Measurements from ENCODE around the gene NMT1. TPM values are rescaled to one million over a fixed set of nuclear protein-coding genes. Genes with fewer than 3 reads are reported as not detected.

Gene NMT1
- total and polyA plus RNA-seq, 2 experiments from 2014 or later, result 71.2 to 126 TPM

DNA sequence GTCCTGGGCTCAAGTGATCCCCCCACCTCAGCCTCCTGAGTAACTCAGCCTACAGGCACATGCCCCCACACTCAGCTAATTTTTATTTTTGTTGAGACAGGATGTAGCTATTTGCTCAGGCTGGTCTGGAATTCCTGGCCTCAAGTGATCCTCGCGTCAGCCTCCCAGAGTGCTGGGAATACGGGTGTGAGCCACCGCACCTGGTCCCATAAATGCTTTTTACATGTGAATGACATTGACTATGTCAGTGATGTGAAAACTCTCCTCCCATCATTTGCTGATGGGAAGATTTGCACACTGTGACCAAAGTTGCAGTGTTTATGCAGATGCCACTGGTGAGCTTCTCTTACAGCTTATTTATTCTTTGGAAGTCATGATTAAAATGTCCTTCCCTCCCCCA, 56.2 kb downstream of the NMT1 start:
- no peaks in the 10 kb centered on the region for H3K36me3 ChIP-seq (replicated peaks; ENCODE audit: insufficient read depth, low read depth)
- no peak overlapping the region for H3K27ac ChIP-seq
- DNase-seq (ENCODE audit: low spot score), result no peak
- H3K9me2 ChIP-seq (replicated peaks; ENCODE audit: insufficient read depth), result no peaks in the 10 kb centered on the region
- H4K20me1 ChIP-seq (ENCODE audit: insufficient read depth, poor library complexity, severe bottlenecking), result no peaks in the 10 kb centered on the region
- H3K4me3 ChIP-seq, result no peak overlapping the region
- WGBS (ENCODE audit: low lambda C conversion rate, missing lambda C conversion rate), result 92% methylated on average over 4 of the region's 4 CpGs
- H3K79me2 ChIP-seq, result peaks cover 5% of the 10 kb centered on the region
- H3K4me2 ChIP-seq, result no peak overlapping the region
- no peak overlapping the region for H2AFZ ChIP-seq
- no peaks in the 10 kb centered on the region for H3K27me3 ChIP-seq
- H3K9me3 ChIP-seq (ENCODE audit: low read depth), result no peaks in the 10 kb centered on the region
- TF ChIP-seq EZH2phosphoT487 (IDR thresholded peaks at IDR 0.05; ENCODE audit: low read depth, severe bottlenecking, unreplicated experiment), result no peak
- H3K4me1 ChIP-seq (ENCODE audit: insufficient read depth), result peaks cover 1% of the 10 kb centered on the region

- Histone ChIP-seq H3K27ac (no peak overlapping the region), H3K4me2 (no peak overlapping the region), H3K36me3 (replicated peaks; ENCODE audit: insufficient read depth, low read depth) (no peaks in the 10 kb centered on the region), H3K4me3 (no peak overlapping the region), H3K27me3 (no peaks in the 10 kb centered on the region), H4K20me1 (ENCODE audit: insufficient read depth, poor library complexity, severe bottlenecking) (no peaks in the 10 kb centered on the region), H3K4me1 (ENCODE audit: insufficient read depth) (peaks cover 8% of the 10 kb centered on the region), H2AFZ (no peak overlapping the region), H3K9me3 (ENCODE audit: low read depth) (no peaks in the 10 kb centered on the region), H3K9me2 (replicated peaks; ENCODE audit: insufficient read depth) (no peaks in the 10 kb centered on the region), H3K79me2 (peaks cover 10% of the 10 kb centered on the region)
- WGBS (ENCODE audit: low lambda C conversion rate, missing lambda C conversion rate), result 96% methylated on average over 20 of the region's 20 CpGs
- DNase-seq (ENCODE audit: low spot score), result no peak
- TF ChIP-seq EZH2 (IDR thresholded peaks at IDR 0.05; ENCODE audit: borderline replicate concordance) (no peak), EZH2phosphoT487 (IDR thresholded peaks at IDR 0.05; ENCODE audit: low read depth, severe bottlenecking, unreplicated experiment) (no peak)
- TF ChIP-seq, protein P1, sequence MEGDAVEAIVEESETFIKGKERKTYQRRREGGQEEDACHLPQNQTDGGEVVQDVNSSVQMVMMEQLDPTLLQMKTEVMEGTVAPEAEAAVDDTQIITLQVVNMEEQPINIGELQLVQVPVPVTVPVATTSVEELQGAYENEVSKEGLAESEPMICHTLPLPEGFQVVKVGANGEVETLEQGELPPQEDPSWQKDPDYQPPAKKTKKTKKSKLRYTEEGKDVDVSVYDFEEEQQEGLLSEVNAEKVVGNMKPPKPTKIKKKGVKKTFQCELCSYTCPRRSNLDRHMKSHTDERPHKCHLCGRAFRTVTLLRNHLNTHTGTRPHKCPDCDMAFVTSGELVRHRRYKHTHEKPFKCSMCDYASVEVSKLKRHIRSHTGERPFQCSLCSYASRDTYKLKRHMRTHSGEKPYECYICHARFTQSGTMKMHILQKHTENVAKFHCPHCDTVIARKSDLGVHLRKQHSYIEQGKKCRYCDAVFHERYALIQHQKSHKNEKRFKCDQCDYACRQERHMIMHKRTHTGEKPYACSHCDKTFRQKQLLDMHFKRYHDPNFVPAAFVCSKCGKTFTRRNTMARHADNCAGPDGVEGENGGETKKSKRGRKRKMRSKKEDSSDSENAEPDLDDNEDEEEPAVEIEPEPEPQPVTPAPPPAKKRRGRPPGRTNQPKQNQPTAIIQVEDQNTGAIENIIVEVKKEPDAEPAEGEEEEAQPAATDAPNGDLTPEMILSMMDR (IDR thresholded peaks at IDR 0.05; ENCODE audit: poor library complexity), result no peak
Observed at GRCh38 chr17:45117848-45118646, 56.9 kb downstream of the NMT1 start.

DNA sequence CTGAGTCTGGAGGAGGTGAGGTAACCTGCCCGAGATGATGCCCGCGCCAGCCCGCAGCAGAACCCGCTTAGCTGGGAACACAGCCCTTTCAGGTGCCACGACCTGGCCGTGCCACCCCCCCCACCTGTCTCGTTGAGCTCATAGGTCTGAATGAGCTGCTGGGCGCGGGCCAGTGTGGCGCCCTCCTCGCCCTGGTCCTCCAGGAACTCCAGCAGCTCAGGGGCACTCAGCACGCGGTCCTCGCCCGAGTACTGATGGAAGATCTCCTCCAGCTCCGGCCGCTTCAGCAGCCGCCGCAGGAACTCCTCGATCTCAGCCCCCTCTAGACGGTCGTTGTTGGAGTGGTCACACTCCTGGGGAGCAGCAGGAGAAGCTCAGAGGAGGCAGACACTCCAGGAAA, 57.6 kb downstream of the NMT1 start:
- H3K27me3 ChIP-seq, result no peaks in the 10 kb centered on the region
- peaks cover 16% of the 10 kb centered on the region for H3K79me2 ChIP-seq
- DNase-seq (ENCODE audit: low spot score), result no peak

DNA sequence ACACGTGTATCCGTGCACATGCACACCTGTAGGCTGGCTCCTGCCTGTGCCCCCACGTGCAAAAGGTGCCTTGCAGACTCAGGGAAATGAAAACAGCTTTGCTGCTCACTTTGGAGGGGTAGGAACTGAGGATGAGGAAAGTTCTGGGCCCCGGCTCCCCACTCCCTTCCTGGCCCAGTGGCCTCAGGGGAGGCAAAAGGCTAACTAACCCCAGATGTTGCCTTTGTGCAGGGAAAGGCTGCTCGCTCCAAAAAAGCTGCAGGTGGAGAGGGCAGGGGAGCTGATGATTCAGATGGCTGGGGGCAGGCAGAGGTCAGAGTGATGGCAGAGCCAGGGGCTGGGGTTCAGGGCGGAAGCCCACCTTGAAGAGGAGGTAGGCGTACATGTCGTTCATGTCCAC, 58.8 kb downstream of the NMT1 start:
- Histone ChIP-seq H3K9me3 (ENCODE audit: low read depth) (no peaks in the 10 kb centered on the region), H3K9me2 (replicated peaks; ENCODE audit: insufficient read depth) (no peaks in the 10 kb centered on the region), H3K4me2 (no peak overlapping the region), H3K79me2 (peaks cover 26% of the 10 kb centered on the region), H2AFZ (no peak overlapping the region), H3K27me3 (no peaks in the 10 kb centered on the region), H3K4me3 (no peak overlapping the region), H3K36me3 (replicated peaks; ENCODE audit: insufficient read depth, low read depth) (no peaks in the 10 kb centered on the region), H3K4me1 (ENCODE audit: insufficient read depth) (peaks cover 25% of the 10 kb centered on the region), H4K20me1 (ENCODE audit: insufficient read depth, poor library complexity, severe bottlenecking) (no peaks in the 10 kb centered on the region), H3K27ac (no peak overlapping the region)
- TF ChIP-seq, protein P1 (IDR thresholded peaks at IDR 0.05; ENCODE audit: poor library complexity), result no peak
- TF ChIP-seq EZH2 (IDR thresholded peaks at IDR 0.05; ENCODE audit: borderline replicate concordance) (no peak), EZH2phosphoT487 (IDR thresholded peaks at IDR 0.05; ENCODE audit: low read depth, severe bottlenecking, unreplicated experiment) (no peak)
- DNase-seq (ENCODE audit: low spot score), result no peak
- WGBS (ENCODE audit: low lambda C conversion rate, missing lambda C conversion rate), result 81% methylated on average over 8 of the region's 8 CpGs

More for the DNA sequence above, 57.6 kb downstream of the NMT1 start:
- H3K9me3 ChIP-seq (ENCODE audit: low read depth), result no peaks in the 10 kb centered on the region
- H3K4me3 ChIP-seq, result no peak overlapping the region
- H2AFZ ChIP-seq, result no peak overlapping the region
- no peaks in the 10 kb centered on the region for H4K20me1 ChIP-seq (ENCODE audit: insufficient read depth, poor library complexity, severe bottlenecking)
- H3K4me1 ChIP-seq (ENCODE audit: insufficient read depth), result peaks cover 15% of the 10 kb centered on the region
- WGBS (ENCODE audit: low lambda C conversion rate, missing lambda C conversion rate), result 97% methylated on average over 23 of the region's 23 CpGs
- H3K9me2 ChIP-seq (replicated peaks; ENCODE audit: insufficient read depth), result no peaks in the 10 kb centered on the region
- no peak overlapping the region for H3K4me2 ChIP-seq
- TF ChIP-seq EZH2 (IDR thresholded peaks at IDR 0.05; ENCODE audit: borderline replicate concordance) (no peak), EZH2phosphoT487 (IDR thresholded peaks at IDR 0.05; ENCODE audit: low read depth, severe bottlenecking, unreplicated experiment) (no peak)
- TF ChIP-seq, protein P1 (IDR thresholded peaks at IDR 0.05; ENCODE audit: poor library complexity), result no peak
- H3K36me3 ChIP-seq (replicated peaks; ENCODE audit: insufficient read depth, low read depth), result no peaks in the 10 kb centered on the region
- H3K27ac ChIP-seq, result no peak overlapping the region
